GM19351 (cell line): ENCODE data around the gene GPR108.

Source experiments
- ATAC-seq: cut with Tn5 transposase; IDR thresholded peaks from one replicate; pipeline ENCODE4 v1.9.1; 2021; ENCODE audit warnings: mild to moderate bottlenecking, moderate library complexity; ENCODE audit not compliant: unreplicated experiment

The GPR108 gene

GRCh38 chr19:6682607-6683128, 54.7 kb downstream of the GPR108 start:
- no peak for ATAC-seq

GRCh38 chr19:6680141-6680540, 57.2 kb downstream of the GPR108 start:
- ATAC-seq, result no peak
